Liver (tissue), 9 donors: ENCODE results near the gene ARHGAP1. TPM values are rescaled to one million over a fixed set of nuclear protein-coding genes. Genes with fewer than 3 reads are reported as not detected.

Experiments
- DNase-seq: peaks from one replicate; pipeline ENCODE4 v3.0.0-alpha.2; 2017; ENCODE audit warnings: low spot score
- H3K27ac ChIP-seq, 2 donors: one replicate each; pipeline ENCODE4 v1.7.0; 2013; ENCODE audit warnings: inconsistent platforms in 2 of 2, low read length in 2 of 2, control low read depth in 1 of 2, low read depth in 1 of 2, mild to moderate bottlenecking in 1 of 2
- H3K27me3 ChIP-seq, 4 donors: one replicate each; pipeline versions ENCODE4 v1.6.1 to v1.7.0; 2013; ENCODE audit warnings: low read length in 3 of 4, inconsistent platforms in 1 of 4, mild to moderate bottlenecking in 1 of 4, moderate library complexity in 1 of 4; ENCODE audit not compliant: control insufficient read depth in 4 of 4, insufficient read depth in 4 of 4
- H3K36me3 ChIP-seq, 4 donors: one replicate each; pipeline versions ENCODE4 v1.6.1 to v1.7.0; 2013; ENCODE audit warnings: low read length in 3 of 4, mild to moderate bottlenecking in 3 of 4, low read depth in 1 of 4, moderate library complexity in 1 of 4; ENCODE audit not compliant: control insufficient read depth in 4 of 4, insufficient read depth in 3 of 4
- H3K4me1 ChIP-seq, 4 donors: one replicate each; pipeline versions ENCODE4 v1.6.1 to v1.7.0; 2013; ENCODE audit warnings: low read length in 3 of 4, mild to moderate bottlenecking in 3 of 4, moderate library complexity in 1 of 4; ENCODE audit not compliant: control insufficient read depth in 4 of 4, insufficient read depth in 4 of 4
- H3K4me3 ChIP-seq, 3 donors: one replicate each; pipeline versions ENCODE4 v1.6.1 to v1.7.0; 2013; ENCODE audit warnings: low read length in 3 of 3, control low read depth in 1 of 3, low read depth in 1 of 3, mild to moderate bottlenecking in 1 of 3
- H3K9ac ChIP-seq, 2 donors: one replicate each; pipeline ENCODE4 v1.7.0; 2013; ENCODE audit warnings: low read length in 2 of 2, mild to moderate bottlenecking in 2 of 2, moderate library complexity in 2 of 2, control low read depth in 1 of 2, low read depth in 1 of 2
- H3K9me3 ChIP-seq, 4 donors: one replicate each; pipeline versions ENCODE4 v1.6.1 to v1.7.0; 2013; ENCODE audit warnings: low read length in 3 of 4; ENCODE audit not compliant: control insufficient read depth in 4 of 4
- ATF3 ChIP-seq: IDR thresholded peaks from 2 replicates; pipeline ENCODE4 v1.6.1; 2016; ENCODE audit warnings: antibody characterized with exemption
- CTCF ChIP-seq: fragments of 150-350 bp; IDR thresholded peaks from 2 replicates; pipeline ENCODE4 v1.5.1; 2017; ENCODE audit warnings: improper control_type of control experiment, low read depth, low read length; ENCODE audit not compliant: missing input control
- EGR1 ChIP-seq, 2 donors: IDR thresholded peaks; 2 replicates each; pipeline ENCODE4 v1.6.1; 2016 to 2018; ENCODE audit warnings: antibody characterized with exemption in 2 of 2, low read depth in 2 of 2
- FOXA1 ChIP-seq: IDR thresholded peaks from 2 replicates; pipeline ENCODE4 v1.6.1; 2016; ENCODE audit warnings: antibody characterized with exemption
- FOXA2 ChIP-seq: IDR thresholded peaks from 2 replicates; pipeline ENCODE4 v1.6.1; 2016; ENCODE audit warnings: antibody characterized with exemption
- GABPA ChIP-seq, 2 donors: IDR thresholded peaks in 1 of 2; conservative IDR thresholded peaks in 1 of 2; 2 replicates each; pipeline ENCODE4 v1.6.1; 2016; ENCODE audit warnings: antibody characterized with exemption in 2 of 2, mild to moderate bottlenecking in 1 of 2, moderate library complexity in 1 of 2
- HNF4A ChIP-seq, 2 donors: conservative IDR thresholded peaks; 2 replicates each; pipeline ENCODE4 v1.6.1; 2016; ENCODE audit warnings: antibody characterized with exemption in 2 of 2, mild to moderate bottlenecking in 2 of 2
- HNF4G ChIP-seq: IDR thresholded peaks from 2 replicates; pipeline ENCODE4 v1.6.1; 2016; ENCODE audit warnings: antibody characterized with exemption
- JUND ChIP-seq, 2 donors: IDR thresholded peaks; 2 replicates each; pipeline ENCODE4 v1.6.1; 2016; ENCODE audit warnings: antibody characterized with exemption in 2 of 2
- NR2F2 ChIP-seq: IDR thresholded peaks from 2 replicates; pipeline ENCODE4 v1.6.1; 2016; ENCODE audit warnings: antibody characterized with exemption
- RAD21 ChIP-seq, 2 donors: IDR thresholded peaks; 2 replicates each; pipeline ENCODE4 v1.6.1; 2016; ENCODE audit warnings: antibody characterized with exemption in 2 of 2, mild to moderate bottlenecking in 2 of 2
- REST ChIP-seq: IDR thresholded peaks from 2 replicates; pipeline ENCODE4 v1.6.1; 2016; ENCODE audit warnings: antibody characterized with exemption, mild to moderate bottlenecking
- RXRA ChIP-seq, 2 donors: IDR thresholded peaks; 2 replicates each; pipeline ENCODE4 v1.6.1; 2017 to 2018; ENCODE audit warnings: antibody characterized with exemption in 2 of 2, mild to moderate bottlenecking in 1 of 2
- SP1 ChIP-seq: IDR thresholded peaks from 2 replicates; pipeline ENCODE4 v1.6.1; 2018; ENCODE audit warnings: antibody characterized with exemption, mild to moderate bottlenecking
- TAF1 ChIP-seq: conservative IDR thresholded peaks from 2 replicates; pipeline ENCODE4 v1.6.1; 2016; ENCODE audit warnings: antibody characterized with exemption, mild to moderate bottlenecking
- YY1 ChIP-seq: IDR thresholded peaks from 2 replicates; pipeline ENCODE4 v1.6.1; 2016; ENCODE audit warnings: antibody characterized with exemption, mild to moderate bottlenecking
- ZBTB33 ChIP-seq: IDR thresholded peaks from 2 replicates; pipeline ENCODE4 v1.6.1; 2016; ENCODE audit warnings: antibody characterized with exemption
- WGBS: extraction: QIAGEN DNeasy Blood & Tissue Kit; methylation state at CpG from one replicate; pipeline ENCODE4 v1.1.7; 2013; 5-methylcytosine and 5-hydroxymethylcytosine counted together
- polyA plus RNA-seq, 2 donors: library from polyadenylated mRNA; stranded (reverse) in 1 of 2; unstranded in 1 of 2; fragments of 200-250 nt in 1 of 2; fragments of >200 nt in 1 of 2; fragmentation: Nextera tagmentation in 1 of 2; extraction: Ambion mirVana in 1 of 2; gene quantifications; one replicate each; pipeline versions ENCODE4 v1.2.1 to v1.2.3, GENCODE V29; 2013 to 2015
- total RNA-seq, 2 donors: library from RNA; depleted of rRNA; stranded (reverse); fragments of >200 nt; gene quantifications; one replicate each; pipeline ENCODE4 v1.2.3, GENCODE V29; 2014
- donor health status: healthy.
- donor health status: healthy.
- donor health status: healthy.
- donor health status: healthy.
- donor health status: healthy.

ARHGAP1 gene
- total and polyA plus RNA-seq, 4 donors, result 10.9 to 21.9 (median 20.1) TPM

- Histone ChIP-seq H3K27ac (no peak overlapping the region), H3K4me3 (no peak overlapping the region), H3K9ac (no peak overlapping the region), H3K9me3 (no peaks in the 10 kb centered on the region), H3K4me1 (no peaks in the 10 kb centered on the region), H3K27me3 (no peaks in the 10 kb centered on the region), H3K36me3 (peaks cover 4 to 47% (median 38%) of the 10 kb centered on the region in 4 donors)
- WGBS, result 87% methylated on average over 6 of the region's 6 CpGs
- no peak for DNase-seq
- TF ChIP-seq EGR1 (IDR thresholded peaks at IDR 0.05; ENCODE audit: low read depth in 2 of 2) (no peak), REST (no peak), FOXA1 (no peak), RXRA (IDR thresholded peaks at IDR 0.05) (no peak), YY1 (no peak), FOXA2 (no peak)
These were observed 46.7 kb upstream of the ARHGAP1 start for GRCh38 chr11:46747150-46747549.

GRCh38 chr11:46745995-46746394 is 45.6 kb upstream of the ARHGAP1 start:
- Histone ChIP-seq H3K9me3 (no peaks in the 10 kb centered on the region), H3K36me3 (peaks cover 3 to 50% (median 42%) of the 10 kb centered on the region in 4 donors), H3K4me1 (no peaks in the 10 kb centered on the region), H3K4me3 (no peak overlapping the region), H3K27me3 (no peaks in the 10 kb centered on the region), H3K9ac (no peak overlapping the region), H3K27ac (no peak overlapping the region)
- no peak for DNase-seq
- 62% methylated on average over 3 of the region's 3 CpGs for WGBS
- TF ChIP-seq GABPA (IDR thresholded peaks at IDR 0.05 in 1 of 2, conservative IDR thresholded peaks at IDR 0.05 in 1 of 2) (no peak), HNF4A (conservative IDR thresholded peaks at IDR 0.05) (no peak), RXRA (IDR thresholded peaks at IDR 0.05) (no peak), ATF3 (no peak), SP1 (no peak), YY1 (no peak), TAF1 (no peak), NR2F2 (no peak), FOXA1 (no peak), FOXA2 (no peak), ZBTB33 (no peak), HNF4G (no peak), CTCF (no peak), JUND (IDR thresholded peaks at IDR 0.05) (no peak), RAD21 (IDR thresholded peaks at IDR 0.05) (no peak), REST (no peak)
